Progenitor cell of endocrine pancreas (in vitro differentiated cells): ENCODE results near the gene PTK6. TPM values are rescaled to one million over a fixed set of nuclear protein-coding genes. Genes with fewer than 3 reads are reported as not detected.

Experiments used
- DNase-seq: peaks from one replicate; pipeline ENCODE4 v3.0.0; 2021; ENCODE audit warnings: low spot score; ENCODE audit not compliant: unreplicated experiment
- H3K27ac Mint-ChIP-seq: 2 replicates; pipeline ENCODE4 v1.8.0; 2021; ENCODE audit warnings: mild to moderate bottlenecking, moderate library complexity, mixed read lengths
- H3K27me3 Mint-ChIP-seq: 2 replicates; pipeline ENCODE4 v1.8.0; 2021; ENCODE audit warnings: mixed read lengths
- H3K36me3 Mint-ChIP-seq: 2 replicates; pipeline ENCODE4 v1.8.0; 2022; ENCODE audit warnings: mixed read lengths; ENCODE audit not compliant: insufficient read depth
- H3K4me1 Mint-ChIP-seq: 2 replicates; pipeline ENCODE4 v1.8.0; 2021; ENCODE audit warnings: low read depth, mixed read lengths
- H3K4me3 Mint-ChIP-seq: 2 replicates; pipeline ENCODE4 v1.8.0; 2021; ENCODE audit warnings: low read depth, mild to moderate bottlenecking, moderate library complexity, mixed read lengths
- H3K9me3 Mint-ChIP-seq: 2 replicates; pipeline ENCODE4 v1.8.0; 2021; ENCODE audit warnings: low read depth, mixed read lengths
- CTCF ChIP-seq: fragments of 200-600 bp; sonication (generic); IDR thresholded peaks from one replicate; pipeline ENCODE4 v1.5.0; 2021; ENCODE audit warnings: antibody characterized with exemption, mild to moderate bottlenecking; ENCODE audit not compliant: unreplicated experiment
- total RNA-seq: library from RNA; stranded (reverse); gene quantifications from 2 replicates; pipeline ENCODE4 v1.2.1, GENCODE V29; 2021

The PTK6 gene
- total RNA-seq, 1 donor from 2014 or later = 0.29 TPM

DNA sequence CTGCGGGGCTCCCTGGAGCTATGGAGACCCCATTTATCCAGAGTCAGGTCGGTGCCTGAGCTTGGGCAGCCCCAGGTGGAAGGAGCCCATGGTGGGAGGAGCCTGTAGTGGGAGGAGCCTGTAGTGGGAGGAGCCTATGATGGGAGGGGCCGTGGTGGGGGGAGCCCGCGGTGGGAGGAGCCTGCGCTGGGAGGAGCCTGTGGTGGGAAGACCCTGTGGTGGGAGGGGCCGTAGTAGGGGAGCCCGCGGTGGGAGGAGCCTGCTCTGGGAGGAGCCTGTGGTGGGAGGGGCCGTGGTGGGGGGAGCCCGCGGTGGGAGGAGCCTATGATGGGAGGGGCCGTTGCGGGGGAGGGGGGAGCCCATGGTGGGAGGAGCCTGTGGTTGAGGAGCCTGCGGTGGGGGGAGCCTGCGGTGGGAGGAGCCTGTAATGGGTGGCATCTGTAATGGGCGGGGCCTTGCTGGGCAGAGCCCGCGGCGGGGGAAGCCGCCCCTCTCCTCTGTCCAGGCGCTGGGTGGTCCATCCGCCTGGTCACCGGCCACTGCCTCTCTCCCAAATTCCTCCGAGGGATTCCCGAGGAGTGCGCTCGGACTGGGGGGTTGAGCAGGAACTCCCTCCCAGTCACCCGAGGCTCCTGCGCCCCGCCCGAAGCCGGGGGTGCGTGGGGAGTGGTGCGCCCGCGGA is 16.2 kb upstream of the PTK6 start:
- Mint-ChIP-seq H3K36me3 (no peaks in the 10 kb centered on the region), H3K4me1 (no peaks in the 10 kb centered on the region), H3K27me3 (peaks cover 12% of the 10 kb centered on the region), H3K4me3 (peak overlapping the region; percentile 69), H3K9me3 (no peaks in the 10 kb centered on the region), H3K27ac (no peak overlapping the region)
- TF ChIP-seq CTCF = no peak
- peak; percentile 70 for DNase-seq

DNA sequence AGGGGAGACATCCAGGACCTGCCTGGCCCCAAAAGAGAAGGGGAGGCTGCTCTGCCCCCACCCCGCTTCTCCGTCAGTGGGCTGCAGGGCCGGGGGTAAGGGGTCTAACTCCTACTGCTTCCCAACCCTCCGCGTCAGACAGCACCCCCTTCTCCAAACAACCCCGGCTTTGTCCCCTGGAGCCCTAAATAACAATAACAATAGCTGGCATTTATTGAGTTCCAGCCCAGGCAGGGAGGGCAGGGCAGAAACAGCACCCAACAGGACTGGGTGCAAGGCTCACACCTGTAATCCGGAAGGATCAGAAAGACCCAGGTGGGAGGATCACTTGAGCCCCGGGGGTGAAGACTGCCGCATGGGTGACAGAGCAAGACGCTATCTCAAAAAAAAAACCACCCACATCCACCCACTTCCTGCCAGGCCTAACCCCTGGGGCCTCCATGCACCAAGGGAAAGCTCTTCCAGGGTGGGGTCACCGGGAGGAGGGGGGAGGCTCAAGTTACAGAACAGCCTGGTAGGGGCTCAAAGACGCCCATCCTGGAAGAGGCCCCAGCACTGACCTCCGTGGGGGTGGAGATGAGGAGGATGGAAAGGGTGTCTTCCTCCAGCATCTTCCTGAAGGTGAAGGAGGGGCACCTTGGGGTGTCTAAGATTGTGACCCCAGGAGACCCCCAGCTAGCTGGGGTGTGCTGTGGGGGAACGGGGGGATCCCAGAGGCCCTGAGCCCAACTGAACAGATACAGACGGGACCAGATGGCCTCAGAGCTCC is 15.5 kb upstream of the PTK6 start:
- Mint-ChIP-seq H3K4me3 (peak overlapping the region; percentile 38), H3K9me3 (no peaks in the 10 kb centered on the region), H3K36me3 (no peaks in the 10 kb centered on the region), H3K27ac (no peak overlapping the region), H3K4me1 (no peaks in the 10 kb centered on the region), H3K27me3 (peaks cover 12% of the 10 kb centered on the region)
- DNase-seq = no peak
- TF ChIP-seq CTCF = no peak

GRCh38 chr20:63551068-63551467 is 13.9 kb upstream of the PTK6 start:
- Mint-ChIP-seq H3K36me3 (no peaks in the 10 kb centered on the region), H3K4me3 (no peak overlapping the region), H3K4me1 (no peaks in the 10 kb centered on the region), H3K27ac (no peak overlapping the region), H3K9me3 (no peaks in the 10 kb centered on the region), H3K27me3 (peaks cover 15% of the 10 kb centered on the region)
- no peak for DNase-seq
- no peak for TF ChIP-seq CTCF

DNA sequence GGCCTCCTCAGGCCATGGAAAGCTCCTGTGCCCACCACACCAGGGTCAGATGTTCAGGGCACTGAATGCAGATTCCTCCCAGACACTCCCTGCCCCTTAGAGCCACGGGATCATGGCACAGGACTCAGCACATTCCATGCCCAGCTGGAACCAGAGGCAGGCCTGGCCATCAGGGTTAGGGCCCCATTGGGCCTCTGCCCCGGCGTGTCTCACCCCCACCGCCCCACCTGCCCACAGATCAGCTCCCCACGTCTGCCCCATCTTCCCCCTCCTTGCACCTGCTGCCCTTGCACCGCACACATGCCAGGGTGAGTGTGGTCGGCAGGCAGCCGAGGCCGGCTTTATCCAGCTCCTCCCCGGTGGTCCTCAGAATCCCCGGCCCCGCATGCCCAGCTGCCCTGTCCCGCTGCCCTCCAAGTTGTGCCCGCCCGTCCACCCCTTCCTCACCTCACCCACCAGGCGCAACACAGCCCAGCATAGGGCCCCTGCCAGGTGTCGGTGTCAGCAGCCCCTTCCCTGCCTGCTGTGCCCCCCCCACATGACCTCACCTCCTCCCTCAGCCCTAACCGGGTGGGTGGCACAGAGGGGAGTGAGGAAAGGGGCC is 12.6 kb upstream of the PTK6 start:
- Mint-ChIP-seq H3K9me3 (no peaks in the 10 kb centered on the region), H3K4me3 (no peak overlapping the region), H3K36me3 (no peaks in the 10 kb centered on the region), H3K27ac (no peak overlapping the region), H3K4me1 (peaks cover 3% of the 10 kb centered on the region), H3K27me3 (peaks cover 18% of the 10 kb centered on the region)
- no peak for DNase-seq
- TF ChIP-seq CTCF = no peak

GRCh38 chr20:63549019-63549418 is 11.8 kb upstream of the PTK6 start:
- Mint-ChIP-seq H3K27me3 (peaks cover 18% of the 10 kb centered on the region), H3K36me3 (no peaks in the 10 kb centered on the region), H3K4me1 (peaks cover 3% of the 10 kb centered on the region), H3K27ac (no peak overlapping the region), H3K4me3 (no peak overlapping the region), H3K9me3 (no peaks in the 10 kb centered on the region)
- no peak for TF ChIP-seq CTCF
- DNase-seq = no peak
